Spleen (tissue), 7 donors: ENCODE data around the gene TRAPPC4.

Experiments used
- CTCF ChIP-seq, 11 experiments: fragments of 200-600 bp in 7 of 11; fragments of 450-650 bp in 4 of 11; sonication (generic) in 4 of 11; IDR thresholded peaks in 8 of 11; conservative IDR thresholded peaks in 3 of 11; 1 replicate in 7 of 11; 2 replicates in 4 of 11; pipeline versions ENCODE4 v1.4.0 to v1.8.0; 2016 to 2021; ENCODE audit warnings: antibody characterized with exemption in 11 of 11, inconsistent platforms in 4 of 11, mild to moderate bottlenecking in 1 of 11
- POLR2A ChIP-seq, 3 donors: fragments of 450-650 bp; IDR thresholded peaks; one replicate each; pipeline ENCODE4 v1.5.1; 2017; ENCODE audit warnings: antibody characterized with exemption in 3 of 3, mild to moderate bottlenecking in 1 of 3
- POLR2AphosphoS5 ChIP-seq, 3 donors: sonication (generic); formaldehyde crosslinking; IDR thresholded peaks; one replicate each; pipeline ENCODE4 v1.5.1; 2017; ENCODE audit warnings: antibody characterized with exemption in 3 of 3
- donor health status: DM: no; HTN: no; CAD: no; lungs with moderate emphysema.
- donor health status: DM: no; HTN: no; CAD: no.
- donor health status: DM: no; HTN: no; CAD: no.

DNA sequence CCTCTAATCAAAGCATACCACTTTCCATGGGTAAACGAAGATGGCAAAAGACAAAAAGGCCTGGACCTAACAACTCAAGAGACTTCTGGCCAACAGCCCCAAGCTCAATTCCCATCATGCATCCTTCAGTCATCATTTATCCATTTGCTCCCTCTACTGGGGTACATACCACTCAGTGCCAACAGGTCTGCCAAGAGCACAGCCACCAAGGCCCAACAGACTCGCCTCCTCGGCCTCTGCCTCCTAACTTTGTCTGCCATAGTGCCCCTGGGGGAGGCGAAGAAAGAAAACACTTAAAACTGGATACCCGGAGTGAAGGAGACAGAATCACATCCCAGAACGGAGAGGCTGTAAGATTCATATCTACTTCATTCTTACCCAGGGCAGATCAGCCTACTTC, 37.3 kb downstream of the TRAPPC4 start:
- TF ChIP-seq POLR2A (IDR thresholded peaks at IDR 0.05) (no peak), CTCF (IDR thresholded peaks at IDR 0.05 in 8 of 11, conservative IDR thresholded peaks at IDR 0.05 in 3 of 11) (no peak), POLR2AphosphoS5 (IDR thresholded peaks at IDR 0.05) (no peak)
